LoVo (cell line): ENCODE data around the gene CIC.
A peak's percentile ranks its signal among the peaks of the same experiment; 100 is the strongest.

ENCODE experiments used
- DNase-seq: peaks from one replicate; pipeline ENCODE4 v3.0.0-alpha.2; 2016; ENCODE audit warnings: low spot score

The CIC gene

DNA sequence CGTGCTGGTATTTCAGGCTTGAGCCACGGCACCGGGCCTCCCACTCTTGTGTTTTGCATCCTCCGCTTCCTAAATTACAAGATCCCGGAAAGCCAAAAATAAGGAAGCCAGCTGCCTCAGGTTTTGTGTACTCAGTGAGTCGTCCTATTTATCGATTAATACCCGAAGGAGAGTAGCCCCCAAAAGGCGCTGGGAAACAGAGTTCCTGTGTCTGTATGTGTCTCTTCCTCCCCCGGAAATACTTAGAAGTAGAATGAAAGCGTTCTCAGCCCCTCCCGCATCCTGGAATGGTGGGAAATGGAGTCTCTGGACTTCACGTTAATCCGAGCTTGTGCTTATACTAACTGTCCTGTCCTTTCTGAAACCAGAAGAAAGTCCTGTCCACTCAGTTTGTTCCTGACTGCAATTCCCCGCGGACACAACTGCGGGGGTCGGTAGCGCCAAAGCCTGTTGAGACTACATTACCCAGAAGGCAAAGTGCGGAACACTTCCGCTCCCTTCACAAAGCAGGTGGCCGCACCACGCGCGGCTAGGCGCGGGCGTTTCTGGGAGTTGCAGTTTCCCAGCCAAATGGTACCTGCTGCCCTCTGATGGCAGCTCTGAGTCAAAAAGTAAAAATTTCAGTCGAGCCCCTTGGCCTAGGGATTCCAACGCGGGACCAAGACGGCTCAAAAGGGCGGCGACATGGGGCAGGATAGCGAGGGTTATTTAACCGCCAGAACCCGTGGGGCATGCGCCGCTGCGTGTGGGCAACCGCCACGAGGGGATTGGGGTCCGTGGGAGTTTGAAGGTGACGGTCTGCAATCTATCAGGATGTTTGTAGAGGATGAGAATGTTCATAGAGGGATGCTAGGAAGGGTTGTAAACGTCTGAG, 24.5 kb upstream of the CIC start:
- DNase-seq: peak; percentile 94

DNA sequence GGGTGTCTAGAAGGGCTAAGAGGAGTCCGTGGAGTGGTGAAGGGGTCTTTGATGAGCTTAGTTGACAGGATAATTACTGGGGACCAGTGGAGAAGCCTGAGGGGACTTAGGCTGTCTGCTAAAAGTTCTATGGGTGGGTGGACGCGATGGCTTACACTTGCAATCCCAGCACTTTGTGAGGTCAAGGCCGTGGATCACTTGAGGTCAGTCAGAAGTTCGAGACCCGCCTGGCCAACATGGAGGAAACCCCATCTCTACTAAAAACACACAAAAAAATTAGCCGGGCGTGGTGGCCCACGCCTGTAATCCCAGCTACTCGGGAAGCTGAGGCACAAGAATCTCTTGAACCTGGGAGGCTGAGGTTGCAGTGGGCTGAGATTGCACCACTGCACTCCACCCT, 23.8 kb upstream of the CIC start:
- DNase-seq: no peak

GRCh38 chr19:42246143-42246921, 22.7 kb upstream of the CIC start:
- peak; percentile 1 for DNase-seq

- DNase-seq: no peak
Observed at GRCh38 chr19:42246922-42247639, 22.0 kb upstream of the CIC start.

DNA sequence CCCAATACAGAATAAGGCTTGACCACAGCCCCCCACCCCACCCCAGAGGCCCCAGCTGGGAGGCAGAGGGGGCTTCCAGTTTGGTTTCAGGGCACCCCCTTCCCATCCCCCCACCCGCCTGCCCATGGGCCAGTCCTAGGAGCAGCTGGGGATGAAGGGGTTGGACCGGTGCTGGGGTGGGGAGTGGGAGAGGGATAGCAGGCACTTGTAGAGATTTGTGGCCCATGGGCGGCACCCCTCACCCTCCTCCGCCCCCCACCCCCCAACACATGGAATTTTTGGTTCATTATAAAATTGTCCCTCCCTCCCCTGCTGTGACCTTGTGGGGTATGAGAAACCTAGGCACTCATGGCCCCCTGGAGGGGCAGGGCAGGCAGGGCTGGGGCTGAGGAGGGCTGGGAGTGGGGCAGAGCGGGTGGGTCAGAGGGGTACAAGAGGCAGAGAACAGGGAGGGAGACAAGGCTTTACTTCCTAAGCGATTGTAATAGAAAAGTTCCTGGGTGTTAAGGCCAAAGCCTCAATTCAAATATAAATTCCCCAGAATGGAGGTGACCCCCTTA, 21.3 kb upstream of the CIC start:
- no peak for DNase-seq

GRCh38 chr19:42248270-42249148, 20.5 kb upstream of the CIC start:
- no peak for DNase-seq

GRCh38 chr19:42249149-42249750, 19.8 kb upstream of the CIC start:
- no peak for DNase-seq

- DNase-seq: no peak
Observed at GRCh38 chr19:42249769-42250168, 19.3 kb upstream of the CIC start.

DNA sequence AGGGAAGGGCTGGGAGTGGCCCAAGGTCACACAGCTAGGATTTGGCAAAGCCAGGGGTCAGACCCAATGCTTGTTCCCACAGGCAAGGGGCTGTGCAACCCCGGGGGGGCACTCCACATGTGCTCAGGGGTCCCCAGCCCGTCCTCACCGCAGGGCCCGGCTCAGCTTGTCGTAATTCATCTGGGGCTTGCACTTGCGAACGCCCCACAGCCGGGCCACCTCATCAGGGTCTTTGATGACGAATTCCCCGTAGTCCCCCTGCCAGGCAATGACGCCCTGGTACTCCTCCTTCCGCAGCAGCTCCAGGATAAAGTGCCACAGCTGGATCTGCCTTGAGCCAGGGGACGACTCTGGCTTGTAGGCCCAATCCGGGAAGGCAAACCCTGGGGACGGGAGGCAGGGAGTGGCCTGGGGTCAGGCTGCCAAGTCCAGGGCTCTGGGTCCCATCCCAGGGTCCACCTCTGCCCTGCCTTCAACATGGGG, 18.8 kb upstream of the CIC start:
- DNase-seq: no peak

DNA sequence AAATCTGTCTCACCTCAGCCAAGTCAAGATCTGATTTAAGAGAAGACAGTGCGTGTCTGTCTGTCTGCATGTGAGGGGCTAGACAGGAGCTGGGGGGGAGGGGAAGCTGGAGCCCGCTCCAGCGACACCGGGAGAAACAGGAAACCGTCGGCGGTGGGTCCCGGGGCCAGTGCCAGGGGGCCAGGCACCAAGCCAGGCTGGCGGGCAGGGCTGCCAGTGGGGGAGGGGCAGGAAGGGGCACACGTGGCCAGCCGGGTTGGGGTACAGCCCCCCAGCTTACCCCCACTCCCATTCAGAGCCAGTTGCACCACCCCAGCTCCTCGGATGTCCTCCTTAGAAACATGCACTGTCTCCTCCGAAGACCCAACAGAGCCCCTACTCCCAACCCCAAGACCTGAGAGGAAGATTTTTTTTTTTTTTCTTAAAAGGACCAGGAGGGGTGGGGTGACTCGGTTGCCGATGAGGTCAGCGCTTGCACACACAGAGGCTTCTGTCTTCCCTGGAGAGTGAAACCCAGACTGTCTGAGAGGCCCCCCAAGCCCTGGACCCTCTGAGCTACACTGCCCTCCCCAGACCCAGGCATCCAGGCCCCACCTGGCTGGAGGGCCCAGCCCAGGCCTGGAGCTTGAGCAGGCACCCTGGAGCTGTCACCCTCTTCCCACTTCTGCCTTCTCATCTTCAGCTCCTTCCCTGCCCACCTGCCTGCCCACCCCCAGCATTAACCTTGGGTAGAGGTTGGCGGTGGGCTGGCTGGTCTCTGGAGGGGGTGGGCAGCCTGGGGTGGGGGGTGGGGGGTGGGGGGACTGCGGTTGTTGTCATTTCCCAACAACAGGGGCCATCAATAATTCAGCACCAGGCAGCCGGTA, 18.2 kb upstream of the CIC start:
- DNase-seq: no peak

DNA sequence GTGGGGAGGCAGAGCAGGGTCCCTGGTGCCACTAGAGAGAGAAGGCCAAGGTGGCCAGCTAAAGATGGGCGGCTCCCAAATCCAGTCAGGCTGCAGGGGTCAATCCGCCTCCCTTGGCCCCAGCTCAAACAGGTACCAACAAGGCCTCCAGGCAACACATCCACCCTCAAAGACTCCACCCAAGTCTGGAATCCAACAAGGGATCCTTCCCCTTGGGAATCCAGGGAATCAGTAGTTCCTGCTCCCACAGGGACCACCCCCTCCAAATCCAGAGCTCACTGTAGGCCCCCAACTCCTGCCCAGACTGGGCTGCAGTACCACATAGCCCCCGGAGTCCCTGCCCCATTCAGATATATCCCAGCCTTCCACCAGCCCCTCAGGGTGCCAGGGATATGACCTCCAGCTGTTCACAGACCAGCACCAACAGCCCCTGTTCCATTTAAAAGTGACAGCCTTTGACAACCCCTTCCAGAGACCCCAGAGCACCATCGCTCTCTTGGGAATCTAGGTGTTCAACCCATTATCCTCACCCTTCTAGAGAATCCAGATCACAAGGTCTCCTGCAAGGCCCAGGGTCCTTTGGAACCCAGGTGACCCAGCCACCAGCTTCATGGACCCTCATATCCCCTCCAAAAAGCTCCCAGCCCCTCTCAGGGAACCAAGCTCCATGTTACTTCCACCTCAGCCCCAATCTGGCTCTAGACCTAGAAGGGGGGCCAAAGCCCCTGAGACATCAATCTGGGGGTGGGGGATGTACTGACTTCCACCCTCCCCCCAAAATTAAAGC, 17.3 kb upstream of the CIC start:
- DNase-seq: peak; percentile 7

DNA sequence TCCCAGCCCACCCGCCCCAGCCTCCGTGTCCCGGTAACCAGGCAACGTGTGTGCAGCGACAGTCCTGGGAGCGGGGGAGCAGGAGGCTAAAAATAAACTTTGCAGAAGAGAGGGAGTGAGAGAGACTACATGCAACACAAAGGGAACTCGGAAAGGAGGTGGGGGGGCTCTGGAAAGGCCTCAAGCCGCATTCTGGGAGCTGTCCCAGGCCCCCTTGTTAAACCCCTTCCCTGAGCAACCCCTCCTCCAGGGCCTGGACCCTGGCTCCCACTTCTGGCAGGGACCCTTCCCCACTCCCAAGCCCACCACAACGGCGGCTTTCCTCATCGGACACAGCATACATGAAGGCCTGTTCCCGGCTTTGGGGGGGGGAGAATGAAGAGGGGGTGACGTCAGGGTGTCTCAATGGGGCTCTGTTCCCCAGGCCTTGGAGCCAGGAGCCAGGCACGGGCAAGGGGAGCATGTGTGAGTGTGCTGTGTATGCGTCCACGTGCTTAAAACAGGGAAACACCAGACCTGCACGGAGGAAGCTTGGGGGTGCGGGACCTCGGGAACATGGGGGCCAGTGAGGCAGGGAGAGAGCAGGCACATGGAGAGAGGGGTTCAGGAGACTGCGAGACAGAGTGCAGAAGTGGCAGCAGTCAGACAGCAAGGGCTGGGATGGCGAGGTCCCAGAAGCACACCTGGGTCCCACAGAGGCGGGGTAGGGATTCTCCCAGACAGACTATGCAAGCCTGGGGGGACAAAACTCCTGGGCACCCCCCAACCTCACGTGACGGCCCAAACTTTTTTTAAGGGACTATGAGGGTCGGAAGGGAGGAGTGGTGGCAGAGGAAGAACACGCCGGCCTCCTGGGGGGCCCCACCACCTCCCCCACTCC, 16.4 kb upstream of the CIC start:
- no peak for DNase-seq

DNA sequence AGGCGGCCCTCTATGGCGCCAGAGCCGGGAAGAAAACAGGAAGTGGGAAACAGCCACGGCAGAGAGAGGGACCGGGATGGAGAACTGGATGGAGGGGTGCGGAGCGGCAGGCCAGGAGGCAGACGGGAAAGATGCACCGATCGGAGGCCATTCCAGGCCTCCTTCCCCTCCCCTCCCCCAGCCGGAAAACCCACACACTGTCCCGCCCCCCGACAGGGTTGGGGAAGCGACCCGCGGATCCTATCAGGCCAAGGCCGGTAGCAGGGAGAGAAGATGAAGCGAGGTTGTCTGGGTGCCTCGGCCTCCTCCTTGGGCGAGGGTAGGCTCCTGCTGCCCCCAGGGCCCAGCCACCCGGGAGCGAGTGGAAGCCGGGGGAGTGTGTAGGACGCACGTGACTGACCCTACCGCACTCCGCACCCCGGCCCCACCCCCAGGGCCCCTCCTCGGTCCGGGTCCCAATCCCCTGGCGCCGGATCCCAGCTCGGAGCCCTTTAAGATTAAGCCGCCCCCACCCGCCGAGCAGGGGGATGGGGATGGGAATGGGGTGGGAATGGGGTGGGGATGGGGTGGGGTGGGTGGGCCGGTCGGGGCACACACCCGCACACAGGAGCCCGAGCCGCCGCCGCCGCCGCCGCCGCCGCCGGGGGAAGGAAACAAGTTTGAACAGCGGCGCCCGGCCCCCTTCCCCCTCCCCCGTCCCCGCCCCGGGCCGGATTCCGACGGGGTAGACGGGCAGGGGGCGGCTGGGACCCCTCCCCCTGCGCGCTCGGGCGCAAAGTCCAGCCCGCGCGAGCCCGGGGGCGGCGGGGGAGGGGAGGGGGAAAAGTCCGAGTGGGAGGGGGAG, 15.6 kb upstream of the CIC start:
- peak; percentile 3 for DNase-seq

DNA sequence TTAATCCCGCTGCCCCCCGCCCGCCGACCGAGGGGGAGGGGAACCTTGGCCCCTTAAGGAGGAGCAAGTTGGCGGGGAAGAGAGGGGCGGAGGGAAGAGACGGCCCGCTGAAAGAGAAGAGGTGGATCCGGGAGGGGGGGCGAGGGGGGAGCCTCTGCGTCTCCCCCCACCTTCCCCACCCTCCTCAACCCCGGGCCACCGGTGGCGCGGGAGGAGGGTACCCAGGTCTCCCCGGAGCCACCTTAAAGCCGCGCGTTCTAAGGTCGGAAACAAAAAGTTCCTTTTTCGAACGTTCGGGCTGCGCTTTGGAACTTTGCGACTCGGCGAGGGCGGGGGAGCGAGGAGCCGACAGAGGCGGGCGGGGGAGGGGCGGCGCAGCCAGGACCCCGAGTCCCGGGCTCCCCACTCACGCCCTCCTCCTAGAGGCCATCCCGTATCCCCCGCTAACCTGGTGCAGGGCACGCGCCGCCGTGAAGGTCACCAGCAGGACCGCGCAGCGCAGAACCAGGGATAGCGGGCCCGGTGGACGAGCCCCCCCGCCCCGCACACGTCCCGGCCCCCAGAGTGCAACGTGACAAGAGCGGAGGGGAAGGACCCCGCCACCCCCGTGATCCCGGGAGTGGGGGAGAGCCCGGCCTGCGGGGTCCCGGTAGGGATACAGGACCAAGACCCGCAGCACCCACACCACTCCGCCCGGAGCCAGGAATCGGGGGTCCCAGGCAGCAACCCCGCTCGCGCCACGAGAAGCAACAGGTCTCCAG, 14.8 kb upstream of the CIC start:
- peak; percentile 15 for DNase-seq

DNA sequence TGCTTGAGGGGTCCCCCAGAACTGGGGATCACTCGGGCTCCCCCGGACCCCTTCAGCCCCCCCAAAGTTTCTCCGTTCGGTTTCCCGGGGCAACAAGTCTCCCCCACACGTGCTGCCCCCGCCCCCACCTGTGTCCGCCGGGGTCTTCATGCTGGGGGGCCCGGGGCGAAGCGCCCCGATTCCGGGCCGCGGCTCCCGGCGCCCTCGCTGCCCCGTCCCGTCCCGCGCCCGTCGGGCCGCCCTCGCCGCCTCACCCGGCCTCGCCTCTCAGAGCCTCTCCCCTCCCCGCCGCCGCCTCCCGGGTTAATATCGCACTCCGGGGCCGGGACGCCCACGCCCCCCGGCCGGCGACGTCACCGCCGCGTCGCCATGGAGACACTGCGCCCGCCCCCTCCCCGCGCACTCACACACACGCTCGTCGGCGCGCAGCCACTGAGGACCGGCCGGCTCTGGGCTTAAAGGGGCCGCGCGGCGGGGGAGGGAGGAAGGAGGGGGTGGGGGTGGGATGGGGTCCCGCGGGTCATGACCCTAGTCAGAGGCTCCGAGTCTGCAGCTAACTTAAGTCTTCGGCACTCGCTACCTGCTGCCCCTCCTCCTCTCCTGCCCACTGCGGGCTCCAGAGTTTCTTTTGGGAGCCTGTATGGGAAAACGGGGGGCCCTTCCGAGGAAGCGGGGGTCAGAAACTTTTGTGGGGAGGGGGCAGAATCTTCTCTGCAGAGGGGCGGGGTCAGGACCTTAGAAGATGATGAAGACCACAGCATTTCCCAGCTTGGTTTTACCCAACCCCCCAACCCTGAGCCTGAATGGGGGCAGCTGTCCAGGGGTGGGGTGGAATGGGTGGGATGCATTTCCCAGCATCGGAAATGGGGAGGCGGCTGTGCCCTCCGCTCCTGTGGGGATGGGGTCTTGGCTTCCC, 13.9 kb upstream of the CIC start, which contains the start of gene ERF:
Gene ERF, minus strand, starts transcription at position 279 of the 916 bp plus-strand sequence. Its CDS starts 129 bp downstream, at position 150.
- DNase-seq: peak; percentile 91
